Stimulated activated CD4-positive, alpha-beta T cell treated with anti-CD3 and anti-CD28 coated beads, Interleukin-15, amount 100 ng/mL, for 48 hours (primary cell): ENCODE results near the gene VSX2.

Experiments used
- DNase-seq, 2 donors: peaks; one replicate each; pipeline ENCODE4 v3.0.0-alpha.2; 2020; ENCODE audit warnings: low read depth in 2 of 2

The VSX2 gene

GRCh38 chr14:74238974-74239847 lies at the start of gene VSX2:
VSX2 (plus strand) TSS chr14:74239449; CDS start chr14:74239562, 113 bp downstream.
- DNase-seq: no peak

- no peak for DNase-seq
Measured at GRCh38 chr14:74190927-74191575, 48.2 kb upstream of the VSX2 start.

- DNase-seq: no peak
Measured at GRCh38 chr14:74194506-74195274, 44.6 kb upstream of the VSX2 start.

DNA sequence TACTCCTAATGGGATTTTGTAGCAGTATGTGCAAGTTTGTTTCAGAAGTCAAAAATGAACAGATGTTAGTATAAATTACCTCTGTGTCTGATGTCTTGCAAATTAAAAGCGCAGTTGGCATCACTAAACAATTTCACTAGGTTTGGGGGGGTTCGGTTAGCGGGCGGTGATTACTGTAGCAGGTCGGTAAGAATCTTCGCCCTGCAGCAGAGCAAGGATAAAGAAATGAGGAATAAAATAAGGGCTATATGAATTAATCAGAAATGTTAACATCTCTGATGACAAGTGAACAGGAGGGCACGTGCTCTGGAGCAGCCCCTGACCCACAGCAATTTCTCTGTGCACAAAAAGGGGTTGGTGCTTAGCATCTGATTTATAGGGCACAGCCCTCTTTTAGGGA lies 43.6 kb upstream of the VSX2 start:
- no peak for DNase-seq

- no peak for DNase-seq
Measured at GRCh38 chr14:74198441-74199234, 40.6 kb upstream of the VSX2 start.

DNA sequence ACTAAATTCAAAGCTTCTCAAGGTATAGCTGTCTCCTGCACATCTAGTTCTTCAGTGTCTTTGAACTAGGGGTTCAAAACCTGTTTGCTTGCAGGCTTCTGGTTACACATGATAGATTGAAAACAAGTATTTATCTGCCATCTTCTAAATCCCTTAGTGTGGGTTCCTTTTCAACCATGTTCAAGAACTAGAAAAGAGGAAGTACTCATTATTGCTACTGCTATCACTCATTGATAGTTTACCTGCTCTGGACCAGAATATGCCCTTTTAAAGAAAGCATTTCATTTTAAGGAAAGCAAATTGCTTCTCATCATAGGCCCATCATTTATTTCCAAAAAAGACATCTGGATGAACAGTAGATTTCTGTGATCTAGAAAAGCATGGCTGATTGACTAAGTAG lies 37.1 kb upstream of the VSX2 start:
- no peak for DNase-seq

GRCh38 chr14:74203639-74204038 lies 35.6 kb upstream of the VSX2 start:
- no peak for DNase-seq

- DNase-seq: no peak
Measured at GRCh38 chr14:74204491-74204890, 34.8 kb upstream of the VSX2 start.

- DNase-seq: no peak
Measured at GRCh38 chr14:74205882-74206281, 33.4 kb upstream of the VSX2 start.

DNA sequence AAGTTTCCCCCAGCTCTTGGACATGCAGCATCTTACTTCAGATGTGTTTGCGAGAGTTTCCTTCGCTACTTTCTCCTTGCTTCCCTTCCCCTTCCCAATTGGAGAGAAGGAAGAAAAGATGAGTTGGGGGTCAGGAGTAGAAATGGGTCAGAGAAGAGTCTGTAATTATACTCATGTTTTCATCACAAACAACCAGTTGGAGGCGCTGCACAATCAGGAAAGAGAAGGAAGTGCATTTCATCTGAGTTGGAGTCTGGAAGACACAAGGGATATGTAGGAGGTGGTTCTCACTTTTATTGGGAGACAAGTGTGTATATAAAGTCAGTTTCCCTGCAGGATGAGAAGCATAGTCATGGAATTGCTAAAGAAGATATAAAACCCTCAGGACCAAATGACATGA lies 31.3 kb upstream of the VSX2 start:
- DNase-seq: no peak

DNA sequence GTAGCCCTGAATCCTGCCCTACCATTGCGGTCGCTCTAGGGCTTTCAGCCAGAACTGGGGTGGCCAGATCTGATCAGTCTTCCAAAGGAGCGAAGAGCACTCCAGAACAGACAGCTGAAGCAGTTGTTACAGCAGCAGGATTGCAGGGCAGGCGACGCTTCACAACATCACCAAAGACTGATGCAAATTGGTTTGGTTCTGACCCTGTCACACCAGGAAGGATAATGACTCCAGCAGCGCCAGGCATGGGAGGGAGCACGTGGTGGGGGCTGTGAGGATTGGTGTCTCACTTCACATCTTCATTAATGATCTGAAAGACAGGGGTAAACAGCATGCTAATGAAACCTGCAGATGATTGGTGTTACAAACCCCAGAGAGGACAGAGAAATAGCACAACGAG lies 30.6 kb upstream of the VSX2 start:
- no peak for DNase-seq

- no peak for DNase-seq
Measured at GRCh38 chr14:74211945-74212580, 27.2 kb upstream of the VSX2 start.

- DNase-seq: no peak
Measured at GRCh38 chr14:74213907-74214803, 25.1 kb upstream of the VSX2 start.

- no peak for DNase-seq
Measured at GRCh38 chr14:74216671-74217070, 22.6 kb upstream of the VSX2 start.

- DNase-seq: peak; percentile 59 to 77
Measured at GRCh38 chr14:74217672-74218448, 21.4 kb upstream of the VSX2 start.

GRCh38 chr14:74218462-74218861 lies 20.8 kb upstream of the VSX2 start:
- DNase-seq: no peak

- DNase-seq: no peak
Measured at GRCh38 chr14:74219277-74220205, 19.7 kb upstream of the VSX2 start.

DNA sequence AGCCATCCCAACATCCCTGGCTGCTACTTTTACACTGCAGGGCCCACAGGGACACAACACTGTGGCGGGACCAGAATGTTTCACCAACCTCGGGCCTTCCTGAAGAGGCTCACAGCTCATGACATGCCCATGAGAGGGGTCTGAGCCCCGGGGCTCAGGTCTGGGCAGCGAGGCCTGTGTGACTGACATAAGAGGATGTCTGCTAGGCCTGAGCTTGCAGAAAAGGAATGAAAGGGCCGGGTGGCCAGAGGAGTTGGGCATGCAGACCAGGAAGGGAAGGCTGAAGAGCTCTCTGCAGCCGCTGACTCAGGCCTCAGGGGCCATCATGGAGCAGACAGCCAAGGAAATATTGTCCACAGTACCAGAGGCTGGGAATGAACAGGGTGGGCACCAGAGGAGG lies 18.3 kb upstream of the VSX2 start:
- DNase-seq: no peak
